ENCODE results near the gene NOX5.

DNA sequence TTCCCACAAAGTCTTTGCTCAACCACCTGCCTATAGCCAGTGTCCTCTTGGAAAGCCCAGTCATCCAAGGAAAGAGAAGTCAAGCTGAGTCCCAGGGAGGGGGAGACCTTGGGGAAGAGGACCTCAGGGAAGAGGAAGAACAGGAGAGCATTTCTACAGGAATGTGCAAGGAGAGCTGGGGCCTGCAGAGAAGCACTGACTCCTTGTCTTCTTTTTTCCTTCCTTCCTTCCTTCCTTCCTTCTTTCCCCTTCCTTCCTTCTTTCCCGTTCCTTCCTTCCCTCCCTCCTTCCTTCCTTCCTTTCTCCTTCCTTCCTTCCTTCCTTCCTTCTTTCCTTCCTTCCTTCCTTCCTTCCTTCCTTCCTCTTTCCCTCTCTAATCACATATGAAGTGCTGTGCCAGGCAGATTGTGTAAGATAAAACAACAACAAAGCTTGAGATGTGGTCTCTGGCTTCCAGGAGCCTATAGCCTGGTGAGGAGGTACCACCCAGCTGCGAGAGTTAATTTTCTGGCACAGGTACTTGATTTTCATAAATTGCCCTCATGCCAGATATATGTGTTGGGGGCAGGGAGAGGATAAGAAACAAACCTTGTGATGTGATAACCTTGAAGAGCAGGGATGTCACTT lies 70.0 kb downstream of the NOX5 start:
- TF ChIP-seq CTCF (IDR thresholded peaks at IDR 0.05) (no peak), POLR2A (IDR thresholded peaks at IDR 0.05) (no peak), POLR2AphosphoS5 (IDR thresholded peaks at IDR 0.05; ENCODE audit: insufficient read depth in 1 of 2, low read depth in 1 of 2) (no peak)

All from vagina (tissue), 2 donors.